Activated CD4-positive, alpha-beta T cell treated with anti-CD3 and anti-CD28 coated beads, Interleukin-2, Interleukin-6, amounts not matched to agents 100 ng/mL and 50 ng/mL, durations not matched to agents 16 hours and 8 hours (primary cell): Measurements from ENCODE around the gene SLC30A2.

Source experiments
- DNase-seq: peaks from one replicate; pipeline ENCODE4 v3.0.0-alpha.2; 2020

The SLC30A2 gene

GRCh38 chr1:26020941-26021646 is 24.8 kb downstream of the SLC30A2 start:
- DNase-seq: no peak

DNA sequence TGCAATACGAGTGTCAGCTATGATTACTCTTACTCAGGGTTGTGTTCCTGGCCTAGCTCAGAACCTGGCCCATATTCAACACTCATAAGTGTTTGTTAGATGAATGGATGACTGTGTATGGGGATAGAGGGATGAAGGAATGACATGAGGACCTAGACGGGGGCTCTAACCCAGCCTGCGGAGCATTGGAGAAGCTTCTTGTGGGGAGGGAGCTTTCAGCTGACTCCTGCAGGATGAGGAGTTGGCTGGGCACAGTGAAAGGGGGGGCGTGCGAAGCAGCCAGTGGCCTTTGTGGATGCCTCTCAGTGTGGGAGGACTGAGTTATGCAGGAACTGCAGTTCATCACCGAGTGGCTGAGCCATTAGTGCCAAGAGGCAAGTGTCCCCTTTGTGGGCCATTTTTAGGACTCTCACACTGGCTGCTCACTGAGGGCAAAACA is 25.6 kb downstream of the SLC30A2 start:
- no peak for DNase-seq

GRCh38 chr1:26019641-26020315 is 26.1 kb downstream of the SLC30A2 start:
- DNase-seq: no peak

- no peak for DNase-seq
These were observed 28.3 kb downstream of the SLC30A2 start for GRCh38 chr1:26017606-26018005.

DNA sequence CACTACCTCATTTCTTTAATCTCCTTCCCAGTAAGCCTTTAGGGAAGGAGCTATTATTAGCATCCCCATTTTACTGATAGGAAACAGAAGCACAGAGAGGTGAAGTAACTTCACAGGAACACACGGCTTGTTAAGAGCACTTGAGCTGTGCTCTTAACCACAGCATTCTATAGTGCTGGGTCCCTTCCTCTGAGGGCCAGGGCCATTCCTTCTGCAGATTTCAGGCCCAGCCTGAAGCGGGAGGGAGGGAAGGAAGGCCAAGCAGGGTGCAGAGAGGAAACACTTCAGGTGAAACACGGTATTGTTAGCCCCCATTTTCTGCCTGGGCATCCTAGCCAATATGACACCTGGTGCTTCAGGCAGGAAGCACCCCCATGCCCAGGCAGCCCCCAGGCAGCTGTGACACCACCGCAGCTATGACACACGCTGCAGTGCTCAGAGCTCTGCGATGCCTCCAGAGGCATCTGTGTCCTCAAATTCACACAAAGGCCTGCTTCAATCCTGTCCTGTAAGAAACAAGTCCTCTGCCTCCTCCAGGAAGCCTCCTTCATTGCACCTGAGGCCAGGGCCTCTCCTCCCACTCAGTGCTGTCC is 28.9 kb downstream of the SLC30A2 start:
- no peak for DNase-seq

DNA sequence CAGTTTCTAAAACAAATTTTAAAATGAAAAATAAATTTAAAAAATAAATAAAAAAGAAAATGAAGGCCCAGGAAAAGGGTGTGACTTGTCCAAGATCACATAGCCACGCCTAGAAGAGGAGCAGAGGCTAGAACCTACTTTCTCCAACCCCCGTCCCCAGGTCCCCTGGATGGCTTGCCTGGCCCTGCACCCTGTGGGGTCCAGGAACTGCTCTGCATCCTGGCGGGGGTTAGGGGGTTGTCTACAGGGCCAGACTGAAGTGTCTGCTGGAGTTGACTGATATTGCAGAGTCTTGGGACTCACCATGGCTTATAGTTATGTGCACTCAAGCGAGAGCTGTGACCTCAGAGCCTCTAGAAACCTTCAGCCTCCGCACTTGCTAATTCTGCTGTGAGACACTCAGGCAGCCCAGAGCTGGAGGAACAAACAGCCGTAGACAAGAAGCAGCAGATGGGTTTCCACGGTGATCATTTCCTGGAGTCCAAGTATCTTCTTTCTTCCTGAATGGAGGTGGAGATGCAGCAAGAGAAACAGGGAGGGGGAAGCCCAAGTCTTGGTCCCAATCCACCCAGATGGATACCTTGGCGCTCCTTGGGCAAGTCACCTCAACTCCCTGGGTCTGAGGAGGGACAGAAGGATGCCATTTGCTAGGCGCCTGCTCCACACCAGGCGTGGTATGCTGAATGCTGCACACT is 29.5 kb downstream of the SLC30A2 start:
- no peak for DNase-seq

DNA sequence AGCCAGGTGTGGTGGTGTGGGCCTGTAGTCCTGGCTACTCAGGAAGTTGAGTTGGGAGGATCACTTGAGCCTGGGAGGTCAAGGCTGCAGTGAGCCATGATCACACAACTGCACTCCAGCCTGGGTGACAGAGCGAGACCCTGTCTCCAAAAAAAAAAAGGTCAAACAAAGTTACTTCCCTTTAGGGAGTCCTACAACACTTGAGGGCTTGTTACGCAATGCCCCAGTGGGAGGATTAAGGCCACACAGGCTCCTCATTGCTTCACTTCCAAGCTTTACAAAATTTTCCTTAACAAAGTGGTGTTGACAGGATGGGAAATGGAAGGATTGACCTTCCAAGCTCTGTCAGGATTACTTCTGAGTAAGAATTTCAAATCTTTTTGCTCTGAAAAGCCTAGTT is 30.6 kb downstream of the SLC30A2 start:
- DNase-seq: no peak

DNA sequence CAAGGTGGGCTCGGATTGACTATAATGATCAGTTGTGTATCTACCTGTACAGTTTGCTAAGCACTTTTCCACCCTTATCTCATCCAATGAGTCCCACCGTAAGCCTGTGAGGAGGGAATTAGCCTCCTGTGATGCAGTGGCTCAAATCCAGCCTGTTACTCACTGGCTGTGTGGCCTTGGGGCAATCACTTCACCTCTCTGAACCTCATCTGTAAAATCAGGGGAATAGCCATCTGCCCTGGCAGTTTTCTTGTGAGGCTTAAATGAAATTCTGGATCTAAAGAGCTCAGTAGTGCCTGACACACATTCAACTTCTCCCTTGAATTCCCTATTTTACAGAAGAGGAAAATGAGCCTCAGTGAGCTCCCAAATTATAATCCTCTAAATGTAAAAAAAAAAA is 31.7 kb downstream of the SLC30A2 start:
- DNase-seq: no peak

DNA sequence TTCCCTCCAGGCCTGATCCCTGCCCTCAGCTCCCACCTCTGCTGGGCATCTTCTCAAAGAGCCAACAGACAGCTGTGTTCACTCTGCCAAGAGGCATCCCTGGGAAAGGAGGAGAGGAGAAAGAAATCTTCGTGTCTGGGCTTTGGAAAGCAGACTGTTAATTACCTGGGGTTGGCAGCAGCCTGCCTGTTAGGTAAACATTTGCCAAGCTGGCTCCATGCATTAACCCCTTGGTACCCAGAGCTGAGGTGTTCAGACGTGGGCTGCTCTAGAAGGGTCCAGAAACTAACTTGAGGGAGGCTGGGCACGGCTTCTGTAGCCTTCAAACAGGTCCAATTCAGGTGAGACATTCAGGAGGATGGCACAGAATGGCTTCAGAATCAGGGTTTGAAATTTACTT is 33.1 kb downstream of the SLC30A2 start:
- no peak for DNase-seq

DNA sequence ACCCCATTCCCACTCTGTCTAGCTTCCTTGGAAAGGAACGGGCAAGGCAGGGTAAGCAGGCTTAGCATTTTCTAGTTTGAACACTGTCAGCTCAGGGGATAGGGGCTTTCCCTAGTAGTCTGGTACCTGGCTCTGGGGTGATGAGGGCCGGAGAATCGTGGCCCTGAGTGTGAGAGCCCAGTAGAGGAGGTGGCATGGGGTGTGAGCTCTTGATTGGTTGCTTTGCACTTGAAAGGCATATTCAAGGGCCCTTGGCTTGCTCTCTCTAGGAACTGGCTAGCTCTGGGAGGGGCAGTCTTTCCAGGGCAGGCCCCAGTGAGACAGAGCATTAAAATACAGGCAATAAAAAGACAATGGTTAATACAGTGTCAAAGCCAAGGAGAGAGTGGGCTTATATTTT is 35.1 kb downstream of the SLC30A2 start:
- DNase-seq: no peak

- no peak for DNase-seq
These were observed 36.0 kb downstream of the SLC30A2 start for GRCh38 chr1:26009796-26010447.

DNA sequence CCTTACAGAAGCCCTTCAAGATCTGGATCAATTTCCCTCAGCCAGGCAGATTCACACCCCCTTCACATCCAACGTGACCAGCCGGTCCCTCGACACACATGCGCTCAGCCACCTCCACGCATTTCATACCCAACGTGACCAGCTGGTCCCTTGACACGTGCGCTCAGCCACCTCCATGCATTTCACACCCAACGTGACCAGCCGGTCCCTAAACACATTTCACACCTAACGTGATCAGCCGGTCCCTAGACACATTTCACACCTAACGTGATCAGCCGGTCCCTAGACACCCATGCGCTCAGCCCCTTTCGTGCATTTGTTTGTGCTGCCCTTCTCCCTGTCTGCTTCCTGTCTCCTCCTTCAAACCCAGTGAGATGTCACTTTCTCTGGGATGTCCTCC is 39.2 kb downstream of the SLC30A2 start:
- no peak for DNase-seq

DNA sequence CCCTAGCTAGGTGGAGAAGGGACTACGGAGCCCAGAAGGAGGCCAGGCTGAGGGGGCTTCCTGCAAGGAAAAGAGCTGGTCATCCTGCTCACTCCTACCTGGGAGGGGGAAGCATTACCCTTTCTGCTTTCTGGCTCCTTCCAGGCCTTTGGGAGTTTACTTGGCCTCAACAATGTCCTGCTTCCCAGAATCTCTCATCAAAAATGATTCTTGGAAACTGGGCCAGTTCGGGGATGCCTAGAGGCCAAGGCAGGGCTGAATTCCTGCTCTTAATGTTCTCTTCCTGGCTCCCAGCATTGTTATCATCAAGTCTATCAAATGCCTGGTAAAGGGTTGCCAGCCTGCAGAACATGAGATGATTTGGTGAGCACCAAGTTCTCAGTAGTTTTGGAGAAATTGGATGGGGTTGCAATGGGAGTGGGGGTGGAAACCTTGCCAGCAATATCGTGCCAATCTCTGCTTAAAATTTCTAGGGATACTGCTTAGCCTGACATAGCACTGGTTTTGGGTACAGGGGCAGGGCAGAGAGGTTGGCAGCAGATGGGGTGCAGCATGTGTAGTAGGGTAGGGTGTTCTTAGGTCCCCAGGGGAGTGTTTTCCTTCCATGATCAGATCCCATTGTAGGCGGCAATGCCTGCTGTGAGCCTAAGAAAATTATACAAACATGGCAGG is 40.3 kb downstream of the SLC30A2 start:
- DNase-seq: no peak

- DNase-seq: no peak
These were observed 42.2 kb downstream of the SLC30A2 start for GRCh38 chr1:26003756-26004155.

DNA sequence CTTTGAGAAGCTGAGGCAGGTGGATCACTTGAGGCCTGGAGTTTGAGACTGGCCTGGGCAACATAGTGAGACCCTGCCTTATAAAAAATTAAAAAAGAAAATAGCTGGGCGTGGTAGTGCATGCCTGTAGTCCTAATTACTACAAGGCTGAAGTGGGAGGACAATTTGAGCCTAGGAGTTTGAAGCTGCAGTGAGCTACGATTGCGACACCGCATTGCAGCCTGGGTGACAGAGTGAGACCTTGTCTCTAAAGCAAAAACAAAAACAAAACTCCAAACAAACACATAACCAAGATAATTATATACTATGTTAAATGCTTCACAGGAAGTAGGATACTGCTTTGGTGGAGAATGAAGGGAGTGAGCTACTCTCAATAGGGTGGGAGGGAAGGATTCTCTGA is 42.7 kb downstream of the SLC30A2 start:
- no peak for DNase-seq

DNA sequence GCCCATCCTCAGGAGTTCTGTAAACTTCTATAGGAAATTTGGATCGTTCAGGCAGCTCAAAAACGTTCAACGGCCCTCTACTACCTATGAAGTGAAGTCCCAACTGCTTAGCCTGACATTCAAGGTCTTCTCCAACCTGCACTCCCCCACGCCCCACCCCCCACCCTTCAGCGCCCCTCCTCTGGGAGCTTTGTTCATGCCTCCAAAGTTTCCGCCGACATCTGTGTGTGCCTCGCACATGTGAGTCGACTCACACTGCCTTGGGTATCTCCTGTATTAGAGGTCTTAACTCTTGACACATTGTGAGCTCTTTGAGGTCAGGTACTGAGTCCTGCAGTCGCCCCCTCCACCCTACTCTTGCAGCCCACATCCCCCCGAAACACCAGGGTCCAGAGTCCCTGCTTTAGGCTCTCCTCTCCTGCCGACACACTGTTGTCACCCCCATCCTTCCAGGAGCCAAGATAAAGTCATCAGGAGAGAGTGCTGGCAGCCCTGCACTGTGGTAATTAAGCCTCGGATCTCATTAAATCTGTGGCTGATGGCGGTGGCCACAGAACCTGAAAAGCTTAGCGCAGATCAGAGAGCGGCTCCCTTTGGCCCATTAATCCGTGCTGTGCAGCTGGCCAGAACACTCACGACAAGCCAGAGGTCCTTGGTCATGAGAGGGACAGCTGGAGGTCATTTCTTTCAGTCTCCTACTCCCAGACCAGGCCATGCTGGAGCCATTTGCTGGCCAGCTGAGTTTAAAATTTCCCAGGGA is 46.7 kb downstream of the SLC30A2 start:
- no peak for DNase-seq

GRCh38 chr1:25997828-25998761 is 47.8 kb downstream of the SLC30A2 start, which contains the start of gene PAFAH2:
PAFAH2 (minus strand) TSS chr1:25998063; CDS start chr1:25990816, 7,247 bp downstream.
- DNase-seq: peak; percentile 98

GRCh38 chr1:25996966-25997827 is 48.7 kb downstream of the SLC30A2 start:
- DNase-seq: peak; percentile 50

DNA sequence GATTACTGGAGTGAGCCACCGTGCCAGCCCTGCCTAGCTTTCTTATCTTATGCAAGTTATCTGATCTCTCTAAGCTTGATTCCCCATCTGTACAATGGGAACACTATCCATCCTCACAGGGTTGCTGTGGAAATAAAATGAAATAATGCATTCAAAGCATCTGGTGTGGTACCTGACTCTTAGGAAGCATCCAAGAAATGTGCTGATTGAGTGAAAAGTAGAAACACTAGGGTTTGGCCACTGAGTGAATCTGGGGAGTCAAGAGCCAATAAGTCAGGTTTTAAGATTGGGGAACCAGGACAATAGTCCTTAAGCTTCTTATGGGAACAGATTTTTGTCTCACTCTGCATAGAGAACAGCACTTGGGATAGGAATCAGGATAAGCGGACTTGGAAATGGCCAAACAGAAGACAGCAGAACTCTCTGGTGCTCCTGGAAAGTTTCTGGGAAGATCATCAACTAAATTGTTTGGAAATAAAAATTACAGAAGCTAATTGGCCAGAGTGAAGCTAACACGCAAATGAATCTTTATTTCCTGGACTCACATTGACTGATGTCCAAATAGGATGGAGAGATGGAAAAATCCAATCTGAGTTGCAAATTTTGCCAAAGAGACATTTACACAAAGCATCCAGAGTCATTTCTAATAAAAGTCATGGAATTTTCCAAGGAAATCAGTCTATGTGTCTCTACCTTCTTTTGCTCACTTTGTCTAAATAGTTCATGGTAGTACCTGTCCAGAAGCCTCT is 51.3 kb downstream of the SLC30A2 start:
- no peak for DNase-seq
